CD4-positive, alpha-beta T cell (primary cell): ENCODE measurements around the gene C14orf39. TPM values are rescaled to one million over a fixed set of nuclear protein-coding genes. Genes with fewer than 3 reads are reported as not detected.

Experiments
- ATAC-seq: fragments of 200-7000 bp; cut with Tn5 transposase; one replicate; pipeline ENCODE4 v1.10.0; 2022; ENCODE audit warnings: mild to moderate bottlenecking; ENCODE audit not compliant: poor library complexity
- CTCF ChIA-PET: fragments of 350-600 bp; sonication (Branson Sonifier 250); formaldehyde crosslinking; loops from one replicate; lab custom pipeline; 2021; ENCODE audit warnings: antibody characterized with exemption, inconsistent platforms; lab: Charles Lee
- POLR2A ChIA-PET: fragments of 350-600 bp; sonication (Branson Sonifier 250); formaldehyde crosslinking; loops from one replicate; lab custom pipeline; 2021; ENCODE audit warnings: antibody characterized with exemption, inconsistent platforms; lab: Charles Lee
- DNase-seq, 14 experiments: peaks; one replicate each; pipeline ENCODE4 v3.0.0-alpha.2; 2013 to 2020; ENCODE audit warnings: mixed read lengths in 2 of 14
- H3K27ac ChIP-seq, 2 donors: one replicate each; pipeline versions ENCODE4 v1.5.1 to v1.7.0; 2013; ENCODE audit warnings: low read length in 2 of 2, low read depth in 1 of 2, mild to moderate bottlenecking in 1 of 2
- H3K27me3 ChIP-seq, 2 experiments: 1 replicate in 1 of 2; 2 replicates in 1 of 2; pipeline versions ENCODE4 v1.6.1 to v1.7.0; 2013; ENCODE audit warnings: low read length in 2 of 2, control low read depth in 1 of 2, mild to moderate bottlenecking in 1 of 2, moderate library complexity in 1 of 2; ENCODE audit not compliant: insufficient read depth in 2 of 2, control insufficient read depth in 1 of 2
- H3K36me3 ChIP-seq: one replicate; pipeline ENCODE4 v1.6.1; 2013; ENCODE audit warnings: low read length, control low read depth; ENCODE audit not compliant: insufficient read depth
- H3K4me1 ChIP-seq: one replicate; pipeline ENCODE4 v1.6.1; 2013; ENCODE audit warnings: low read length, control low read depth; ENCODE audit not compliant: insufficient read depth
- H3K4me3 ChIP-seq: one replicate; pipeline ENCODE4 v1.5.1; 2013; ENCODE audit warnings: mild to moderate bottlenecking, low read length, moderate library complexity
- H3K9me3 ChIP-seq, 2 experiments: 1 replicate in 1 of 2; 2 replicates in 1 of 2; pipeline versions ENCODE4 v1.6.1 to v1.7.0; 2013; ENCODE audit warnings: low read length in 2 of 2, mild to moderate bottlenecking in 2 of 2, control low read depth in 1 of 2, moderate library complexity in 1 of 2; ENCODE audit not compliant: control insufficient read depth in 1 of 2, insufficient read depth in 1 of 2
- H3K27ac Mint-ChIP-seq: one replicate; pipeline ENCODE4 v1.8.0; 2020; ENCODE audit warnings: mixed read lengths
- H3K27me3 Mint-ChIP-seq: one replicate; pipeline ENCODE4 v1.8.0; 2021; ENCODE audit warnings: mixed read lengths
- H3K36me3 Mint-ChIP-seq: one replicate; pipeline ENCODE4 v1.8.0; 2021; ENCODE audit warnings: low read depth, mixed read lengths
- H3K4me1 Mint-ChIP-seq: one replicate; pipeline ENCODE4 v1.8.0; 2021; ENCODE audit warnings: low read depth, mixed read lengths
- H3K4me3 Mint-ChIP-seq: one replicate; pipeline ENCODE4 v1.8.0; 2020; ENCODE audit warnings: mild to moderate bottlenecking, mixed read lengths
- H3K9me3 Mint-ChIP-seq: one replicate; pipeline ENCODE4 v1.8.0; 2020; ENCODE audit warnings: mixed read lengths
- CTCF ChIP-seq: fragments of 200-600 bp; IDR thresholded peaks from one replicate; pipeline ENCODE4 v1.8.0; 2022; ENCODE audit warnings: antibody characterized with exemption, mild to moderate bottlenecking
- intact Hi-C, 2 experiments: fragments of 100-400 bp; cut with DNase I in 1 of 2; cut with micrococcal nuclease in 1 of 2; formaldehyde crosslinking; loops; one replicate each; pipeline versions ENCODE4 v1.15.1 to v1.9.0; 2023 to 2025; cut with DNase I, micrococcal nuclease
- total RNA-seq, 174 experiments: library from RNA in 2 of 174; stranded (reverse) in 2 of 174; gene quantifications; one replicate each; pipeline ENCODE4 v1.2.3 and lab custom pipeline; 2021 to 2026

Gene C14orf39
- total RNA-seq, 2 experiments from 2014 or later: not detected

- H3K4me3 ChIP-seq: no peak overlapping the region
- Mint-ChIP-seq H3K4me1 (peaks cover 27% of the 10 kb centered on the region), H3K27ac (no peak overlapping the region), H3K27me3 (peaks cover 89% of the 10 kb centered on the region), H3K36me3 (no peaks in the 10 kb centered on the region), H3K9me3 (no peaks in the 10 kb centered on the region), H3K4me3 (no peak overlapping the region)
- CTCF ChIA-PET: no interaction called here
- no peaks in the 10 kb centered on the region for H3K36me3 ChIP-seq
- no peak for TF ChIP-seq CTCF
- ATAC-seq (no peak), DNase-seq (no peak)
- H3K9me3 ChIP-seq: peaks cover 0 to 45% of the 10 kb centered on the region in 2 experiments
- POLR2A ChIA-PET: no interaction called here
- intact Hi-C loops: no loop called here
- H3K4me1 ChIP-seq: peaks cover 45% of the 10 kb centered on the region
- H3K27ac ChIP-seq: no peak overlapping the region
- H3K27me3 ChIP-seq: peaks cover 80 to 97% of the 10 kb centered on the region in 2 experiments
Measured at GRCh38 chr14:60512126-60512525, 26.3 kb upstream of the C14orf39 start.

- peaks cover 0 to 52% of the 10 kb centered on the region in 2 experiments for H3K9me3 ChIP-seq
- H3K4me1 ChIP-seq: peaks cover 45% of the 10 kb centered on the region
- Mint-ChIP-seq H3K36me3 (no peaks in the 10 kb centered on the region), H3K27ac (no peak overlapping the region), H3K27me3 (peaks cover 89% of the 10 kb centered on the region), H3K4me1 (peaks cover 23% of the 10 kb centered on the region), H3K9me3 (no peaks in the 10 kb centered on the region), H3K4me3 (no peak overlapping the region)
- H3K36me3 ChIP-seq: no peaks in the 10 kb centered on the region
- intact Hi-C loops: no loop called here
- no peak for ATAC-seq
- ChIA-PET POLR2A (no interaction called here), CTCF (no interaction called here)
- H3K27me3 ChIP-seq: peaks cover 84 to 97% of the 10 kb centered on the region in 2 experiments
- no peak overlapping the region for H3K4me3 ChIP-seq
- no peak for TF ChIP-seq CTCF
- no peak for DNase-seq
- H3K27ac ChIP-seq: no peak overlapping the region
Measured at GRCh38 chr14:60510951-60511599, 25.2 kb upstream of the C14orf39 start.

GRCh38 chr14:60510254-60510950 is 24.5 kb upstream of the C14orf39 start:
- TF ChIP-seq CTCF: no peak
- Mint-ChIP-seq H3K36me3 (no peaks in the 10 kb centered on the region), H3K27me3 (peaks cover 92% of the 10 kb centered on the region), H3K4me3 (no peak overlapping the region), H3K9me3 (no peaks in the 10 kb centered on the region), H3K4me1 (peaks cover 20% of the 10 kb centered on the region), H3K27ac (no peak overlapping the region)
- no peak overlapping the region for H3K27ac ChIP-seq
- H3K27me3 ChIP-seq: peaks cover 83 to 97% of the 10 kb centered on the region in 2 experiments
- H3K36me3 ChIP-seq: no peaks in the 10 kb centered on the region
- H3K4me3 ChIP-seq: no peak overlapping the region
- peaks cover 40% of the 10 kb centered on the region for H3K4me1 ChIP-seq
- POLR2A ChIA-PET: no interaction called here
- CTCF ChIA-PET: no interaction called here
- DNase-seq: peak in 1 of 14 experiments; percentile 1
- H3K9me3 ChIP-seq: peaks cover 0 to 46% of the 10 kb centered on the region in 2 experiments
- no peak for ATAC-seq
- intact Hi-C loops: no loop called here
